Pons (tissue), 1 donor: ENCODE measurements around the gene PIAS4.

Experiments used
- DNase-seq: peaks from one replicate; pipeline ENCODE4 v3.0.0-alpha.2; 2016; ENCODE audit warnings: low spot score

The PIAS4 gene

GRCh38 chr19:4059891-4060620 is 52.5 kb downstream of the PIAS4 start:
- no peak for DNase-seq

- DNase-seq: no peak
Observed at GRCh38 chr19:4060621-4061177, 53.2 kb downstream of the PIAS4 start.

DNA sequence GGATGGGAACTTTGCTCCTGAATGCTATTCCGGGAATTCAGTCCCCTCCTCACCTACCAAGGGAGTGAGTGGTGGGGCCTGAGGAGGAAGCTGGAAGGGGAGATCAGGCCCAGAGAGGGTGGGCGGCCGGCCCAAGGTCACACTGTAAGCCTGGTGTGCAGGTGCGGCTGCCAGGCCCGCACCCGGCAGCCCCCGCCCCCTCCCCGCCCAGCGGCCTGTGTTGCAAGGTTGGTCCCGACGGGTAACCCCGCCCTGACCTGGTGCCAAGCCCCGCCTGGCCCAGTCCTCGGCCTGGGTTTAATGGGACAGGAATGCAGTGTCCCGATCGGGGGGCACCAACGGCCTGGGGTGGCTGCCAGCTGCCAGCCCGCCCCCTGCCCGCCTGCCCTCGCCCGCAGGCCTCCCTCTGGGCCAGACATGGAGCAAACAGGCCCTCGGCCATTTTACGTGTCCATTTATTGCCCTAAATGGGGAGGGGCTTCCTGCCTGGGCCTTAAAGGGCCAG is 53.7 kb downstream of the PIAS4 start:
- DNase-seq: no peak

- DNase-seq: no peak
Observed at GRCh38 chr19:4061683-4062418, 54.3 kb downstream of the PIAS4 start.

DNA sequence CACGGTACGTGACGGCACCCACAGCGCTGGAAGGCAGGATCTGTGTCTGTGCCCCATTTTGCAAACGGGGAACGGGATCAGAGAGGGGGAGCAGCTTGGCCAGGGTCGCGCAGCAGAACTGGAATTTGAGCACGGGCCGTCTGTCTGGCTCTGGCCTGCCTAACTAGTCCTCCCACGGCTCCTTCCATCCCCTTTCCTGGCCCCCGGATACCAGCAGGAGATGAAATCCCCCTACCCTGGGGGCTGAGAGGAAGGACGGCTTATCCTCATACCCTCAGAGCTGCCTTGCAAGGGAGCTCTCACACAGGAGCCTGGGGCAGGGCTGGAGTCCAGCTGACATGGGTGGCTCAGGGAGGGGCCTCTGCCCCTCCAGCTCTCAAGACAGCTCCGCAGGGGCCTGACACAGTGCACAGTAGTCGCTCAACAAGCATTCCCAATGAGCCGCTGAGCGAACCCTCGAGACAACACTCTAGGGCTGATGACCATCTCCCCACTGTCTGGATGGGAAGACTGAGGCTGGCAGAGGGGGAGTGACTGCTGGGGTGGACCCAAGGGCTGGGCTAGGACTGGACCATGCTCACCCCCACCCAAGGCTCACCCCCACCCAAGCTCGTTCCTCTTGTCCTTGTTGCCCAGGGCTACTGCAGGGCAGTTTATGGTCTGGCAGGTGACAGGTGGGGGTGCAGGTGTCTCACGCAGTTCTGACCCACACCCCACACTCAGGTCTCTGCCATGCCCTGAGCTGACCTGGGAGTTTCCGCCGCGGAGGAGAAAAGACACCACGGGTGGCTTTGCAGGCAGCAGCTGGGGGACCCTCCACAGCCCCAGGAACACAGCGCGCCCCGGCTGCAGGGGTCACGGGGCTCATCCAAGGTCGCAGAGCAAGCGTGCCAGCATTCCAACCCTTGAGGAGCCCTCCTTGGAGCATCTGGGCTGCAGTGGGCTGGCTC is 55.2 kb downstream of the PIAS4 start:
- no peak for DNase-seq

GRCh38 chr19:4063369-4064148 is 56.0 kb downstream of the PIAS4 start:
- DNase-seq: no peak

- peak; percentile 28 for DNase-seq
Observed at GRCh38 chr19:4064149-4064495, 56.6 kb downstream of the PIAS4 start.

DNA sequence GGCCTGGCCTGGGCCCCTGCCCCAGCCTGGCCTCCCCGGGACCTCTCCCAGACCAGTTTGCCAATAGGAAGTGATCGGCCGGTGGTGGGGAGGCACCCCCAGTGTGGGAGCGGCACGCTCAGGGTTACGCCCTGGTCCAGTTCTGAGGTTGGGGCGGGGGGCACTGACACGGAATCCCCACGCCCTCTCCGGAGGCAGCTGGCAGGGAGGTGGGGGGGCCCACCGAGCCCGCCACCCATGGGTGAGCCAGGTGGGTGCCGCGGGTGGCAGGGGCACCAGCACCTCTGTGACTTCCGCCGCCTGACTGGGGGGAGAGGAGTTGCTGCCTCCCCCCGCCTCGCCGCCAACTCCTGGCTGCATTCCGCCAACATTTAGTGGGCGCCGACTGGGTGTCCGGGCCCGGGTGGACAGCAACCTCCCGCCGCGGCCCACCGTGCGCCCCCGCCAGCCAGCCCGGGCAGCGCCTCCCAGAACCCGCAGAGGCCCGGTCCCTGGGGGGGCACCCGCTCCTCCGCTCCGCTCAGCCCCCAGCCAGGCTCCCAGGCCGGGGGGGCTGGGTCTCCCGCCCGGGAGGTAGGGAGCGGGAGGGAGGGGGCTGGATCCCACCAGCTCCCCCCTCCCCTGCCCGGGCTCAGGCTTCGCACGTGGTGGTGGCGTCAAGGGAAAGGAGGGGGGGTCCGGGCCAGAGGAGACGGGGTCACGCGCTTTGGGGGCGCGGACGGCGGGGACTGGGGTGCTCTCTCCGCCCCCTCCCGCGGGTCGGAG is 57.1 kb downstream of the PIAS4 start:
- DNase-seq: peak; percentile 63

DNA sequence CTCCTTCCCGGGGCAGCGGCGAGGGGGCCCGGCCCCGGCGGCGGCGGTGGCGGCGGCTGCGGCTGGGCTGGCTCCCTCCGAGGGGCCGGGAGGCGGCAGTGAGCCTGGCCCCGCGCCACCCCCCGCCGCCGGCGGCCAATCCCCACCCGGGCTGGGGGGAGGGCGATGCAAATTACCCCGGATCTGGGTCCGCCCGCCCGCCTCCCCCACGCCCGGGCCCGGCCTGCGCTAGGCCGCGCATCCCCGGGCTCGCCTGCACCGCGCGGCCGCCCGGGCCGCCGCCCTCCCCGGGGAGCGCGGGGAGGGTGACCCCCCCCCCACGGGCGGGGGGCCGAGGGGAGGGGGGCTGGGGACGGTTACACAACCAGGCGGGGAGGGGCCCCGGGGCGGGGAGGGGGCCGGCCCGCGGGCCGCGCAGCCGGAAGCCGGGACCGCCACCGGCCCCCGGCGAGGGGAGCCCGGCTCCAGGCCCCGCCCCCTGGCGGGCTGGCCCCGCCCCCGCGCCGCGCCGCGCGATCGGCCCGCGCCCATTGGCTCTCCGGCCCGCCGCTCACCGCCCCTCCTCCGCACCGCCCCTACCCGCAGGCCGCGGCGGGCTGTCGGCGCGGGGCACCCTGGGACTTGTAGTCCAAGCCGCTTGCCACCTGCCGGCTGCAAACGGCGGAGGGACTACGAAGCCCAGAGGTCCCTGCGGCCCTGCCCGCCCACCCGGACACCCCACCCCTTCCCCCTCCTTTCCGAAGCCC is 58.1 kb downstream of the PIAS4 start:
- DNase-seq: peak; percentile 95

GRCh38 chr19:4066176-4066606 is 58.7 kb downstream of the PIAS4 start:
- DNase-seq: no peak

DNA sequence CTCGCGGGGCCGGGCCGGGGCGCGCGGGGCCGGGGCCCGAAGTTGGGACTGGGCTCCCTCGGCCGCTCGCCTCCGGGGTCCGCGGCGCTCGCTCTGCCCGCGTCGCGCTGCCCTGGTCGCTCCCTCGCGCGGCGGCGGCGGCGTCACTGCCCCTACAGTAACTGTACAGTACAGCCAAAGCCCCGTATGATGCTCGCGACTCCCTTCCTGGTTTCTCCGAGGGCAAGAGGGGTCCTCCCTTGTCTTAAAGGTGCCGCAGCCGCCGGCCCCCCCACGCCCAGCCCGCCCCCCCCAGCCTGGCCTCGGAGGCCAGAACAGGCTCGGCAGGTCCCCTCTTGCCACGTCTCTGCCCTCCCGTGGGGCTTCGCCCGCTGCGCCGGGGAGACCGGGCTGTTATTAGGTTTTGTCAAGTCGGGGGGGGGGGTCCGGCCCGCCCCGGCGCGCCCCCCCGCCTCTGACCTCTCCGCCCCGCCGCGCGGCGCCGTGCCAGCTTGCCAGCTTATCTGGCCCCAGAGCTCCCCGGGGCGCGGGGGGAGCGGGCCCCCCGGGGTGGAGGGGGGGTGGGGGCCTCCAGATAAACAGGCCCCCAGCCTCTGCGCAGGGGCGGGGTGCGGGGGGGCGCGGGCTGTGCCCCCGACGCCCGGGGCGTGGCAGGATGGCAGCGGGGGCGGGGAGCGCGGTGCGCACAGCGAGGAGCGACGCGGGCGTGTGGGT is 59.3 kb downstream of the PIAS4 start, which contains the start of gene ZBTB7A:
Gene ZBTB7A (minus strand): TSS at position 218 of the 714 bp plus-strand sequence. CDS start 11,667 bp downstream, outside the sequence.
- peak; percentile 54 for DNase-seq

- DNase-seq: no peak
Observed at GRCh38 chr19:4067396-4068046, 60.0 kb downstream of the PIAS4 start.

DNA sequence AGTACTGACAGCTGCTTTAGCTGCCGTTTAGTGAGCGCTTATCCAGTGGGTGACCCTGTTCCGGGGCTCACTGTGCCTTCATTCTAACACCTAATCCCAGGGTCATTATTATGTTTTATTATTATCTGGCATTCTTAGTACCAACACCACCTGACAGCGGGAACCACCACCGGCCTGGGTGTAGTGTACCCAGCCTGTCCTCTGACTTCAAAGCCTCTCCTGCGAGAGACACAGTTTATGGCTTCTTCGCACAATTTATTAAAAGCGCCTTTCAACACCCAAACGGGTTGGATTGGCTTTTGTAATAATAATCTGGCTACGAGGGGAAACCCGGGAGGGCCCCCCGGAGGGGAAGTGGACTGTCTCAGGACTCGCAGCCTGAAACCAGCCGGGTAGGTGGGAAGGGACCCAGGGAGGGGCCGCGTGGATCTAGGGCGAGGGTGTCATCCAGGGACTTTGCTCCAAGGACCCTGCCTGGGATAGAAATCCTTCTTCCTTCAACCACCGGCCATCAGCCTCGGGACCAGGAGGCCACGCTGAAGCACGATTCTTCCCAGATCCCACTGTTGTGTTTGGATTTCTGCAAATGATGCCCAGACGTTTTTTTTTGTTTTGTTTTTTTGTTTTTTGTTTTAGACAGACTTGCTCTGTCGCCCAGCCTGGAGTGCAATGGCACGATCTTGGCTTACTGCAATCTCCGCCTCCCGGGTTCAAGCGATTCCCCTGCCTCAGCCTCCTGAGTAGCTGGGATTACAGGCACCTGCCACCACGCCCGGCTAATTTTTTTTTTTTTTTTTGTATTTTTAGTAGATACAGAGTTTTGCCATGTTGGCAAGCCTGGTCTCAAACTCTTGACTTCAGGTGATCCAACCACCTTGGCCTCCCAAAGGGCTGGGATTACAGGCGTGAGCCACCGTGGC is 60.8 kb downstream of the PIAS4 start:
- no peak for DNase-seq

- no peak for DNase-seq
Observed at GRCh38 chr19:4069331-4069959, 61.9 kb downstream of the PIAS4 start.

GRCh38 chr19:4071610-4072009 is 64.1 kb downstream of the PIAS4 start:
- no peak for DNase-seq

GRCh38 chr19:4075373-4075772 is 67.8 kb downstream of the PIAS4 start:
- no peak for DNase-seq

DNA sequence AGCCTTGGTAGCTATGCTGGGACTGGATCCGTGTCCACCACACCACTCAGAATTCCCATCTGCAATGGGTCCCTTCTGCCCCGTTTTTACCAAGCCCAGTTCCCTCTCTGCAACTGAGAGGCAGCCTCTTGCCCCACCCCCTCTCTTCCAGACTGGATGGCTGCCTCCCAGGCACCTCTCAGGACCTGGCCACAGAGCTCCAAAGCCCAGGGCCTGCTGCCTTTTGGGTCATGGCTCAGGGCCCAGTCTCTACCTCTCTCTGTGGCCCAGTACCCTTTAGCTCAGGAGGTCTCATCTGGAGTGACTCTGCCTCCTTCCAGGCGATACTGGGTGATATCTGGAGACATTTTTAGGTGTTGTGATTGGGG is 69.5 kb downstream of the PIAS4 start:
- no peak for DNase-seq
